ENCODE results near the gene CORO6. TPM values are rescaled to one million over a fixed set of nuclear protein-coding genes. Genes with fewer than 3 reads are reported as not detected.

Gene CORO6
- polyA plus RNA-seq, 2 of the 4 experiments (the other 2 are of a cell fraction), result 5.0 to 10.1 TPM

DNA sequence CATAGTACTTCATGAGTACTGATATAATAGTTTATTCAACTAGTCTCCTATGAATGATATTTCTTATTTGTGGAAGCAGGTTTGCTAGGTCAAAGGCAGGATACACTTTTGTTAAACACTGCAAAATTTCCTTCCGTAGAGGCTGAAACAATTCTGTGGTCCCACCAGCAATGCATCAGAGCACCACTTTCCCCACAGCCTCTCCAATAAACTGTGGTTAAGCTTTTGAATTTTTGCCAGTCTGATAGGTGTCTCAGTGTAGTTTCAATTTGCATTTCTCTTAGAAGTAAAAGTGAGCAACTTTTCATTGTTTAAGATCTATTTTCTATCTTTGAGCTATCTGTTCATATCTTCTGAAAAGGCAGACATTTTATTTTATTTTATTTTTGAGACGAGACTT is 36.4 kb upstream of the CORO6 start:
- ATAC-seq (no peak), DNase-seq (ENCODE audit: low read depth in 1 of 2, low spot score in 1 of 2) (no peak), FAIRE-seq (peak; percentile 73)
- Histone ChIP-seq H3K4me3 (no peak overlapping the region), H3K9me3 (no peaks in the 10 kb centered on the region), H3K4me1 (peaks cover 17% of the 10 kb centered on the region), H3K27ac (no peak overlapping the region), H3K4me2 (no peak overlapping the region)
- TF ChIP-seq HDAC2 (IDR thresholded peaks at IDR 0.05) (no peak), PHF8 (IDR thresholded peaks at IDR 0.05; ENCODE audit: borderline replicate concordance, low read depth) (no peak), FOSL2 (IDR thresholded peaks at IDR 0.05) (no peak), FOSL2 (CRISPR knock-in tag; IDR thresholded peaks at IDR 0.05) (no peak), GATA3 (IDR thresholded peaks at IDR 0.05; ENCODE audit: borderline replicate concordance) (no peak), KDM1A (IDR thresholded peaks at IDR 0.05; ENCODE audit: low read depth) (no peak), TFCP2L1 (CRISPR knock-in tag; IDR thresholded peaks at IDR 0.05) (no peak), ZC3H11A (IDR thresholded peaks at IDR 0.05) (no peak), BCL3 (IDR thresholded peaks at IDR 0.05) (no peak)
- TF ChIP-seq, protein P1, sequence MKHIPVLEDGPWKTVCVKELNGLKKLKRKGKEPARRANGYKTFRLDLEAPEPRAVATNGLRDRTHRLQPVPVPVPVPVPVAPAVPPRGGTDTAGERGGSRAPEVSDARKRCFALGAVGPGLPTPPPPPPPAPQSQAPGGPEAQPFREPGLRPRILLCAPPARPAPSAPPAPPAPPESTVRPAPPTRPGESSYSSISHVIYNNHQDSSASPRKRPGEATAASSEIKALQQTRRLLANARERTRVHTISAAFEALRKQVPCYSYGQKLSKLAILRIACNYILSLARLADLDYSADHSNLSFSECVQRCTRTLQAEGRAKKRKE (CRISPR knock-in tag; IDR thresholded peaks at IDR 0.05; ENCODE audit: low read depth), result no peak
- TF ChIP-seq, protein P2, sequence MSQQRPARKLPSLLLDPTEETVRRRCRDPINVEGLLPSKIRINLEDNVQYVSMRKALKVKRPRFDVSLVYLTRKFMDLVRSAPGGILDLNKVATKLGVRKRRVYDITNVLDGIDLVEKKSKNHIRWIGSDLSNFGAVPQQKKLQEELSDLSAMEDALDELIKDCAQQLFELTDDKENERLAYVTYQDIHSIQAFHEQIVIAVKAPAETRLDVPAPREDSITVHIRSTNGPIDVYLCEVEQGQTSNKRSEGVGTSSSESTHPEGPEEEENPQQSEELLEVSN (IDR thresholded peaks at IDR 0.05; ENCODE audit: borderline replicate concordance, low read depth), result no peak
- 90% methylated on average over 2 of the region's 2 CpGs for WGBS (ENCODE audit: missing lambda C conversion rate)
- ChIA-PET POLR2A (no interaction called here), CTCF (interaction anchor here (1.5 to 9.1 kb wide), 3 partner anchors 8 to 434 kb away, joined by 6 to 91 read pairs (median 7); no protein-coding TSS in a partner anchor)

- TF ChIP-seq HOXB5 (CRISPR knock-in tag; IDR thresholded peaks at IDR 0.05), result no peak
- TF ChIP-seq HEYL (CRISPR knock-in tag; IDR thresholded peaks at IDR 0.05), result no peak
- no peak for TF ChIP-seq HES2 (IDR thresholded peaks at IDR 0.05)
- TF ChIP-seq, protein P3, sequence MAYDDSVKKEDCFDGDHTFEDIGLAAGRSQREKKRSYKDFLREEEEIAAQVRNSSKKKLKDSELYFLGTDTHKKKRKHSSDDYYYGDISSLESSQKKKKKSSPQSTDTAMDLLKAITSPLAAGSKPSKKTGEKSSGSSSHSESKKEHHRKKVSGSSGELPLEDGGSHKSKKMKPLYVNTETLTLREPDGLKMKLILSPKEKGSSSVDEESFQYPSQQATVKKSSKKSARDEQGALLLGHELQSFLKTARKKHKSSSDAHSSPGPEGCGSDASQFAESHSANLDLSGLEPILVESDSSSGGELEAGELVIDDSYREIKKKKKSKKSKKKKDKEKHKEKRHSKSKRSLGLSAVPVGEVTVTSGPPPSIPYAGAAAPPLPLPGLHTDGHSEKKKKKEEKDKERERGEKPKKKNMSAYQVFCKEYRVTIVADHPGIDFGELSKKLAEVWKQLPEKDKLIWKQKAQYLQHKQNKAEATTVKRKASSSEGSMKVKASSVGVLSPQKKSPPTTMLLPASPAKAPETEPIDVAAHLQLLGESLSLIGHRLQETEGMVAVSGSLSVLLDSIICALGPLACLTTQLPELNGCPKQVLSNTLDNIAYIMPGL (CRISPR knock-in tag; IDR thresholded peaks at IDR 0.05; ENCODE audit: borderline replicate concordance), result no peak
- TF ChIP-seq REST (IDR thresholded peaks at IDR 0.05), result no peak
- TF ChIP-seq KDM1A (IDR thresholded peaks at IDR 0.05; ENCODE audit: low read depth), result no peak
- no peak for TF ChIP-seq RAD21 (conservative IDR thresholded peaks at IDR 0.05 in 1 of 2, IDR thresholded peaks at IDR 0.05 in 1 of 2)
- ChIA-PET POLR2A (no interaction called here), CTCF (interaction anchor here (0.6 to 9.1 kb wide), 5 partner anchors 14 to 276 kb away, joined by 3 to 91 read pairs (median 15); partner anchors contain the start of gene SSH2)
- H3K4me3 ChIP-seq, result no peak overlapping the region
- 92% methylated on average over 6 of the region's 6 CpGs for WGBS (ENCODE audit: missing lambda C conversion rate)
- no peaks in the 10 kb centered on the region for H3K4me1 ChIP-seq
- H3K4me2 ChIP-seq, result no peak overlapping the region
- FAIRE-seq (no peak), DNase-seq (ENCODE audit: low read depth in 1 of 2, low spot score in 1 of 2) (no peak), ATAC-seq (no peak)
- no peaks in the 10 kb centered on the region for H3K9me3 ChIP-seq
- H3K27ac ChIP-seq, result no peak overlapping the region
Measured at GRCh38 chr17:29655323-29655722, 32.6 kb upstream of the CORO6 start.

All from A549 (cell line).